RWPE2 (cell line): ENCODE results near the gene MYL10.

Experiments
- ATAC-seq: fragments of 200-7000 bp; cut with Tn5 transposase; 3 replicates; pipeline ENCODE4 v1.9.1; 2021; ENCODE audit warnings: low read depth
- DNase-seq: peaks from one replicate; pipeline ENCODE4 v3.0.0-alpha.2; 2020; ENCODE audit warnings: low spot score
- H3K27ac ChIP-seq: fragments of 450-650 bp; 2 replicates; pipeline ENCODE4 v1.5.1; 2017; ENCODE audit warnings: mild to moderate bottlenecking; ENCODE audit not compliant: poor library complexity, severe bottlenecking
- H3K27me3 ChIP-seq: fragments of 250-450 bp; sonication (Bioruptor Pico); 2 replicates; pipeline ENCODE4 v1.5.1; 2021; ENCODE audit warnings: mild to moderate bottlenecking, moderate library complexity; ENCODE audit not compliant: insufficient read depth, poor library complexity, severe bottlenecking
- H3K36me3 ChIP-seq: fragments of 250-450 bp; sonication (Bioruptor Pico); 2 replicates; pipeline ENCODE4 v1.5.1; 2020; ENCODE audit warnings: low read depth, mild to moderate bottlenecking, moderate library complexity
- H3K4me1 ChIP-seq: fragments of 250-450 bp; sonication (Bioruptor Pico); 2 replicates; pipeline ENCODE4 v1.5.1; 2021; ENCODE audit warnings: mild to moderate bottlenecking, moderate library complexity; ENCODE audit not compliant: insufficient read depth, poor library complexity, severe bottlenecking
- H3K4me3 ChIP-seq: fragments of 250-450 bp; sonication (Bioruptor Pico); 2 replicates; pipeline ENCODE4 v1.5.1; 2021; ENCODE audit warnings: mild to moderate bottlenecking, moderate library complexity; ENCODE audit not compliant: severe bottlenecking
- H3K9me3 ChIP-seq: fragments of 250-450 bp; sonication (Bioruptor Pico); 2 replicates; pipeline ENCODE4 v1.5.1; 2021; ENCODE audit warnings: mild to moderate bottlenecking, moderate library complexity; ENCODE audit not compliant: severe bottlenecking
- TF ChIP-seq, protein P1 (sequence below): fragments of 450-650 bp; IDR thresholded peaks from one replicate; pipeline ENCODE4 v1.5.1; 2017; ENCODE audit warnings: mild to moderate bottlenecking, moderate library complexity; ENCODE audit not compliant: poor library complexity, severe bottlenecking

MYL10 gene

DNA sequence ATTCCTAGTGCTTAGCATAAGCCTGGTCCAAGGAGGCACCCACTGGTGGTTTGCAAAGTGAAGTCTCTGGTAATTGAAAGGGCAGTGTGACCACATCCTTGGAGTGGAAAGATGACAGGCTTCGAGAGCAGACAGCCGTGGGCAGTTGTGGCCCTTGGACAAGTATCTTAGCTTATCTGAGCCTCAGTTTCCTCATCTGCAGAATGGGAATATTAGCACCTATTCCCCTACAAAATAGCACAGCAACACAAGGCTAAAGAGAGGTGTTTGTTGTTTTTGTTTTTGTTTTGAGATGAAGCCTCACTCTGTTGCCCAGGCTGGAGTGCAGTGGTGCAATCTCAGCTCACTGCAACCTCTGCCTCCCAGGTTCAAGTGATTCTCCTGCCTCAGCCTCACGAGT is 29.3 kb downstream of the MYL10 start:
- no peaks in the 10 kb centered on the region for H3K9me3 ChIP-seq
- H3K4me1 ChIP-seq = peaks cover 6% of the 10 kb centered on the region
- H3K4me3 ChIP-seq = no peak overlapping the region
- TF ChIP-seq, protein P1, sequence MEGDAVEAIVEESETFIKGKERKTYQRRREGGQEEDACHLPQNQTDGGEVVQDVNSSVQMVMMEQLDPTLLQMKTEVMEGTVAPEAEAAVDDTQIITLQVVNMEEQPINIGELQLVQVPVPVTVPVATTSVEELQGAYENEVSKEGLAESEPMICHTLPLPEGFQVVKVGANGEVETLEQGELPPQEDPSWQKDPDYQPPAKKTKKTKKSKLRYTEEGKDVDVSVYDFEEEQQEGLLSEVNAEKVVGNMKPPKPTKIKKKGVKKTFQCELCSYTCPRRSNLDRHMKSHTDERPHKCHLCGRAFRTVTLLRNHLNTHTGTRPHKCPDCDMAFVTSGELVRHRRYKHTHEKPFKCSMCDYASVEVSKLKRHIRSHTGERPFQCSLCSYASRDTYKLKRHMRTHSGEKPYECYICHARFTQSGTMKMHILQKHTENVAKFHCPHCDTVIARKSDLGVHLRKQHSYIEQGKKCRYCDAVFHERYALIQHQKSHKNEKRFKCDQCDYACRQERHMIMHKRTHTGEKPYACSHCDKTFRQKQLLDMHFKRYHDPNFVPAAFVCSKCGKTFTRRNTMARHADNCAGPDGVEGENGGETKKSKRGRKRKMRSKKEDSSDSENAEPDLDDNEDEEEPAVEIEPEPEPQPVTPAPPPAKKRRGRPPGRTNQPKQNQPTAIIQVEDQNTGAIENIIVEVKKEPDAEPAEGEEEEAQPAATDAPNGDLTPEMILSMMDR = no peak
- no peaks in the 10 kb centered on the region for H3K27me3 ChIP-seq
- DNase-seq (no peak), ATAC-seq (no peak)
- H3K36me3 ChIP-seq = no peaks in the 10 kb centered on the region
- no peak overlapping the region for H3K27ac ChIP-seq

DNA sequence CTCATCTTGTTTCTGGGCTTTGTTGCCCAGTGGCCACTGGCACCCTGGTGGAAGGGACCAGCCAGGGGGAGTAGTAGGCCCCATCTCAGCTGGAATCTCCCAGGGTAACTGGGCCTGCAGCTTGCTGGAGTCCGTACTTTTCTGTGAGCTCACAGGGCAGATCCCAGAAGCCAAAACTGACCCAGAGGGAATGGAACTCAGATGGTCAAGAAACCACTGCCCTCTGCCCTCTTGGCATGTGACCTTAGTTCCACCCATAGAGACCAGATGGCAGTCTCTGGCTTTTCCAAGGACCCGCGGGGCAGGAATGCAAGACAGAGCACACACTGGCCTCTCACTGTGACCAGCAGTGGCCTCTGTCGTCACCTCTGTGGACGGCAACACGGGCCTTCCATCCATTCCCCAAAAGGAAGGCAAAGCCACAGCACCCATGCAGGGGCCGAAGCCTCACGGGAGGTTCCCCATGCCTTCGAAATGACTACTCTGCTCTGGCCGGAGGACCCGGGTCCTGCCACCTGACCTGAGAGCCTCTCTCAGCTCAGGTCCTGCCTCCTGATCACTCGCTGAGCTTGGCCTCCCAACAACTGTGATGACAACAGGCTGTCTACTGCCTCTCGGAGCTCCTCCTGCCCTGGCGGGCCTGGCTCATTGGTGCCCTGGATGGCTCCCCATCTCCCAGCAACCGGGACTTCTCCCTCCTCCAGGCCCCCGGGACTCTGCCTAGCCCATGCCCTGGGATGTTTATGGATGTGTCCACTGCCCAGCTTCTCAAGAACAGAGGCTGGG is 29.9 kb downstream of the MYL10 start:
- no peak for ATAC-seq
- no peaks in the 10 kb centered on the region for H3K27me3 ChIP-seq
- no peak overlapping the region for H3K4me3 ChIP-seq
- TF ChIP-seq, protein P1 = no peak
- DNase-seq = no peak
- no peak overlapping the region for H3K27ac ChIP-seq
- peaks cover 6% of the 10 kb centered on the region for H3K4me1 ChIP-seq
- H3K9me3 ChIP-seq = no peaks in the 10 kb centered on the region
- H3K36me3 ChIP-seq = no peaks in the 10 kb centered on the region

DNA sequence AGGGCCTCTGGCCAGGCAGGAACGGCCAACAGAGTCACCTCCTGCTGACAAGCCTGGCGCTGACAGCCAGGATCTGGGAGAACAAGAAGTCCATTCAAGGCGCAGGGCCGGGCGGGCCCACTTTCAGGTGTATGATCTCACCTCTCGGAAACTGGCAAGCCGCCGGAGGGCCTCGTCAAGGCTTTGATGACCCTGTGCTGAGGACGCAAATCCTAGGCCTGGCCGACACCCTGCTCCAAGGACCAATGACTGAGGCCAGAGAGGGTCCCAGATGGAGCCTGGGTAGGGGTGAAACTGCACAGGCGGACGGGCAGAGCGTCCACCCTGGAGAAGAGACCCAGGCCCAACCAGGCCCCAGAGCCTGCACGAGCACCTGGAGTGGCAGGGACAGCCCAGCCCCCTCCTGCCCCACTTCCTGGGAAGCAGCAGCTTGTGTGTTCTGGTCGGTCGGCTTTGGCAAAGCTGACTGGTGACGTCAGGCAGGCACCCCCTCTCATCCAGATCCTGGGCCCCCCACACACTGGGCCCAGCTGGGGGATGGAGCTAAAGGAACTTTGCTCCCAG is 30.6 kb downstream of the MYL10 start:
- Histone ChIP-seq H3K9me3 (no peaks in the 10 kb centered on the region), H3K4me1 (peaks cover 6% of the 10 kb centered on the region), H3K4me3 (no peak overlapping the region), H3K36me3 (no peaks in the 10 kb centered on the region), H3K27ac (no peak overlapping the region), H3K27me3 (no peaks in the 10 kb centered on the region)
- ATAC-seq (peak; percentile 48; the same call in 2 of the 3 replicates), DNase-seq (peak; percentile 74)
- TF ChIP-seq, protein P1 = no peak

DNA sequence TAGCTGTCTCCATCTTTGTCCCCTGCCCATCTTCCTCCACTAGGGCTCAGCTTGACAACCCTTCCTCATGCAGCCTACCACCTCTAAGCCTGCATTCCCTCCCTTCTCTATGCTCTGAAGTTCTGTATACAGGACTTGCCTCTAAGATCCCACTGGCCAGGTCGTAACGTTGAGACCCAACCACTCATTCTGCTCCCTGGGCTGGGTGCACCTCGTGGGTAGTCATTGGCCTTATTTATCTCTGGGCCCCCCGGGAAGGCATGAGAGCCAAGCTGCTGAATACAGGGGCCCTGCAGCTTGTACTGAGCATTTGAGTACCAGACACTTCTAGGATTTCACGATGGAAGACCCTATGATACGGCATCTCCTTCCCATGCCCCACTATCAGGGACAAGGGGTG is 31.2 kb downstream of the MYL10 start:
- no peak overlapping the region for H3K4me3 ChIP-seq
- TF ChIP-seq, protein P1 = no peak
- H3K27ac ChIP-seq = no peak overlapping the region
- peaks cover 6% of the 10 kb centered on the region for H3K4me1 ChIP-seq
- no peak for ATAC-seq
- no peaks in the 10 kb centered on the region for H3K27me3 ChIP-seq
- H3K9me3 ChIP-seq = no peaks in the 10 kb centered on the region
- peak; percentile 28 for DNase-seq
- no peaks in the 10 kb centered on the region for H3K36me3 ChIP-seq

DNA sequence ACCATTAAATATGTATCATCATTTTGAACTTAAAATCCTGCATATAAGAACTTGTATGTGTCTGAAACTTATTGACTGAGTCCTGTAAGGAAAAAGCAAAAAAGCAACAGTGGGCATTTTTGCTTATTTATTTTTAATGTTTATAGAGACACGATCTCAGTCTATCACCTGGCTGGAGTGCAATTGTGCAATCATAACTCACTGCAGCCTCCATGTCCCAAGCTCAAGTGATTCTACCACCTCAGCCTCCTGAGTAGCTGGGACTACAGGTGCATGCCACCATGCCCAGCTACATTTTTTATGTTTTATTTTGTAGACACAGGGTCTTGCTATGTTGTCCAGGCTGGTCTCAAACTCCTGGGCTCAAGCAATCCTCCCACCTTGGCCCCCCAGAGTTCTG is 32.2 kb downstream of the MYL10 start:
- Histone ChIP-seq H3K4me1 (peaks cover 6% of the 10 kb centered on the region), H3K27me3 (no peaks in the 10 kb centered on the region), H3K9me3 (no peaks in the 10 kb centered on the region), H3K4me3 (no peak overlapping the region), H3K36me3 (no peaks in the 10 kb centered on the region), H3K27ac (no peak overlapping the region)
- DNase-seq (no peak), ATAC-seq (no peak)
- TF ChIP-seq, protein P1 = no peak
